ENCODE data around the gene VSIR. TPM values are rescaled to one million over a fixed set of nuclear protein-coding genes. Genes with fewer than 3 reads are reported as not detected.

The VSIR gene
- total RNA-seq, 1 experiment from 2014 or later, result 18.5 TPM

GRCh38 chr10:71734797-71735196, 38.5 kb downstream of the VSIR start:
- no peaks in the 10 kb centered on the region for H3K27me3 ChIP-seq (ENCODE audit: insufficient read depth, low read length)
- peaks cover 12 to 19% of the 10 kb centered on the region in 2 experiments; a peak in 3 of 4 replicates for H3K4me1 ChIP-seq (ENCODE audit: control insufficient read depth in 1 of 2, insufficient read depth in 2 of 2, low read length in 2 of 2)
- no peaks in the 10 kb centered on the region for H3K79me2 ChIP-seq (ENCODE audit: insufficient read depth, low read length)
- H3K9me3 ChIP-seq (ENCODE audit: control insufficient read depth in 1 of 2, insufficient read depth in 1 of 2, low read depth in 1 of 2, low read length in 2 of 2), result no peaks in the 10 kb centered on the region
- no peak overlapping the region for H3K4me3 ChIP-seq (replicated peaks in 1 of 2; ENCODE audit: low read depth in 1 of 2, low read length in 2 of 2)
- ChIA-PET POLR2A (no interaction called here), CTCF (no interaction called here), RAD21 (ENCODE audit: low non-redundant PET in 1 of 2, low total read pairs in 2 of 2, uncharacterized antibody in 2 of 2, unreplicated experiment in 2 of 2) (no interaction called here)
- H4K20me1 ChIP-seq (ENCODE audit: insufficient read depth), result no peaks in the 10 kb centered on the region
- H3K36me3 ChIP-seq (ENCODE audit: control insufficient read depth in 1 of 2, insufficient read depth in 2 of 2, low read length in 2 of 2), result no peaks in the 10 kb centered on the region
- H3K4me2 ChIP-seq (ENCODE audit: low read length), result no peak overlapping the region
- H3K9ac ChIP-seq (ENCODE audit: low read length), result no peak overlapping the region
- no peak overlapping the region for H3K27ac ChIP-seq (ENCODE audit: low read depth, low read length)
- H2AFZ ChIP-seq (ENCODE audit: low read depth, low read length, poor library complexity, severe bottlenecking), result no peak overlapping the region
- intact Hi-C loops (cut with micrococcal nuclease), result no loop called here
- no TSS peak for BruUV-seq (replicated peaks)
- no peak for ATAC-seq
- no peaks in the 10 kb centered on the region for H3K9me2 ChIP-seq (ENCODE audit: insufficient read depth)
- no peak for TF ChIP-seq SP1 (IDR thresholded peaks at IDR 0.05; ENCODE audit: low read depth)
- no peak for TF ChIP-seq CEBPB (IDR thresholded peaks at IDR 0.05; ENCODE audit: low read depth)
- TF ChIP-seq EZH2 (IDR thresholded peaks at IDR 0.05), result no peak
- TF ChIP-seq ZNF274 (IDR thresholded peaks at IDR 0.05; ENCODE audit: low read depth, low read length), result no peak
- no peak for TF ChIP-seq POLR2A (IDR thresholded peaks at IDR 0.05; ENCODE audit: borderline replicate concordance, extremely low read depth, insufficient read depth, insufficient read length)
- no peak for TF ChIP-seq EZH2phosphoT487 (IDR thresholded peaks at IDR 0.05; ENCODE audit: borderline replicate concordance)
- no peak for TF ChIP-seq ATF3 (IDR thresholded peaks at IDR 0.05)
- TF ChIP-seq EGR1 (IDR thresholded peaks at IDR 0.05; ENCODE audit: low read depth), result no peak
- TF ChIP-seq CTCF (IDR thresholded peaks at IDR 0.05 in 2 of 3, conservative IDR thresholded peaks at IDR 0.05 in 1 of 3; ENCODE audit: borderline replicate concordance in 1 of 3, insufficient read depth in 1 of 3, low read depth in 2 of 3, low read length in 2 of 3), result no peak
- DNase-seq (ENCODE audit: low read depth, low spot score), result no peak

- Histone ChIP-seq H4K20me1 (ENCODE audit: insufficient read depth) (no peaks in the 10 kb centered on the region), H2AFZ (ENCODE audit: low read depth, low read length, poor library complexity, severe bottlenecking) (no peak overlapping the region), H3K9me2 (ENCODE audit: insufficient read depth) (no peaks in the 10 kb centered on the region), H3K4me1 (ENCODE audit: control insufficient read depth in 1 of 2, insufficient read depth in 2 of 2, low read length in 2 of 2) (peaks cover 16 to 37% of the 10 kb centered on the region in 2 experiments; a peak in 3 of 4 replicates), H3K9ac (ENCODE audit: low read length) (no peak overlapping the region), H3K79me2 (ENCODE audit: insufficient read depth, low read length) (no peaks in the 10 kb centered on the region), H3K9me3 (ENCODE audit: control insufficient read depth in 1 of 2, insufficient read depth in 1 of 2, low read depth in 1 of 2, low read length in 2 of 2) (no peaks in the 10 kb centered on the region), H3K36me3 (ENCODE audit: control insufficient read depth in 1 of 2, insufficient read depth in 2 of 2, low read length in 2 of 2) (no peaks in the 10 kb centered on the region), H3K4me2 (ENCODE audit: low read length) (no peak overlapping the region), H3K4me3 (replicated peaks in 1 of 2; ENCODE audit: low read depth in 1 of 2, low read length in 2 of 2) (no peak overlapping the region), H3K27ac (ENCODE audit: low read depth, low read length) (no peak overlapping the region), H3K27me3 (ENCODE audit: insufficient read depth, low read length) (no peaks in the 10 kb centered on the region)
- ChIA-PET POLR2A (no interaction called here), RAD21 (ENCODE audit: low non-redundant PET in 1 of 2, low total read pairs in 2 of 2, uncharacterized antibody in 2 of 2, unreplicated experiment in 2 of 2) (no interaction called here), CTCF (no interaction called here)
- ATAC-seq, result no peak
- no peak for TF ChIP-seq EZH2phosphoT487 (IDR thresholded peaks at IDR 0.05; ENCODE audit: borderline replicate concordance)
- TF ChIP-seq ELF1 (IDR thresholded peaks at IDR 0.05; ENCODE audit: borderline replicate concordance, low read depth), result no peak
- TF ChIP-seq JUND (IDR thresholded peaks at IDR 0.05), result no peak
- TF ChIP-seq ZBTB33 (IDR thresholded peaks at IDR 0.05; ENCODE audit: extremely low read depth, insufficient replicate concordance, low read length), result no peak
- no peak for TF ChIP-seq POLR2AphosphoS5 (IDR thresholded peaks at IDR 0.05; ENCODE audit: low read depth, low read length)
- TF ChIP-seq EGR1 (IDR thresholded peaks at IDR 0.05; ENCODE audit: low read depth), result no peak
- intact Hi-C loops (cut with micrococcal nuclease), result no loop called here
- no peak for DNase-seq (ENCODE audit: low read depth, low spot score)
- BruUV-seq (replicated peaks), result no TSS peak
Measured at GRCh38 chr10:71731791-71732190, 41.5 kb downstream of the VSIR start.

All from HCT116 (cell line).